HS-5 (cell line): ENCODE measurements around the gene SMARCD3.

Experiments used
- DNase-seq: peaks from one replicate; pipeline ENCODE4 v3.0.0-alpha.2; 2012; ENCODE audit warnings: low read depth

The SMARCD3 gene

DNA sequence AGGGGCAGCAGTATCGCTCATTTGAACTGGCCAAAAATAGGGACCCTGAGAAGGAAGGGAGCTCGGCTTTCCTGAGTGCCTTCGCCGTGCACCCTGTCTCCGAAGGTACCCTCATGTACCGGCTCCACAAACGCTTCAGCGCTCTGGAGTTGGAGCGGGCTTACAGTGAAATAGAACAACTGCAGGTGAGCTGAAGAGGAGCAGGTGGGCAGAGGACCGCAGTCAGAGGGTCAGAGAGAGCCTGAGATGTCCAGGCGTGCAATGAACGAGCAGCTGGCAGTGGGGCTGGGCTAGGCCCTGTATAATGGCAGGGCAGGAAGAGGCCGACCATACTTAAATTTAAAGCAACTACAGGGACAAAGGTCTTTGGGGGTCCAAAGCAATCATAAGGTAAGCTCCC is 12.1 kb downstream of the SMARCD3 start:
- DNase-seq: no peak

DNA sequence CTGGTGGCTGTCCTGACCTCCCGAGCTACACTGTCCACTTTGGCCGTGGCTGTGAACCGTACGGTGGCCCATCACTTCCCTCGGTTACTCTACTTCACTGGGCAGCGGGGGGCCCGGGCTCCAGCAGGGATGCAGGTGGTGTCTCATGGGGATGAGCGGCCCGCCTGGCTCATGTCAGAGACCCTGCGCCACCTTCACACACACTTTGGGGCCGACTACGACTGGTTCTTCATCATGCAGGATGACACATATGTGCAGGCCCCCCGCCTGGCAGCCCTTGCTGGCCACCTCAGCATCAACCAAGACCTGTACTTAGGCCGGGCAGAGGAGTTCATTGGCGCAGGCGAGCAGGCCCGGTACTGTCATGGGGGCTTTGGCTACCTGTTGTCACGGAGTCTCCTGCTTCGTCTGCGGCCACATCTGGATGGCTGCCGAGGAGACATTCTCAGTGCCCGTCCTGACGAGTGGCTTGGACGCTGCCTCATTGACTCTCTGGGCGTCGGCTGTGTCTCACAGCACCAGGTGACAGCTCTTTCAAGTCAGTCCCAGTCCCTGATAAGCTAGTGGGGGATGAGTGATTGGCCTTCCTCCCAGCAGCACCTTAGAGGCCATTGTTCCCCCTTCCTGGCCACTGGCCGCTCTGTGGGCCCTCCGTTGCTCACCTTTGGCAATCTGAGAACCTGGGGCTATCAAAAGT is 13.3 kb downstream of the SMARCD3 start:
- DNase-seq: no peak

DNA sequence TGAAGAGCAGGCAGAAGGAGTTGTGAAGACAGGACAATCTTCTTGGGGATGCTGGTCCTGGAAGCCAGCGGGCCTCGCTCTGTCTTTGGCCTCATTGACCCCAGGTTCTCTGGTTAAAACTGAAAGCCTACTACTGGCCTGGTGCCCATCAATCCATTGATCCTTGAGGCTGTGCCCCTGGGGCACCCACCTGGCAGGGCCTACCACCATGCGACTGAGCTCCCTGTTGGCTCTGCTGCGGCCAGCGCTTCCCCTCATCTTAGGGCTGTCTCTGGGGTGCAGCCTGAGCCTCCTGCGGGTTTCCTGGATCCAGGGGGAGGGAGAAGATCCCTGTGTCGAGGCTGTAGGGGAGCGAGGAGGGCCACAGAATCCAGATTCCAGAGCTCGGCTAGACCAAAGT is 14.7 kb downstream of the SMARCD3 start:
- DNase-seq: no peak

DNA sequence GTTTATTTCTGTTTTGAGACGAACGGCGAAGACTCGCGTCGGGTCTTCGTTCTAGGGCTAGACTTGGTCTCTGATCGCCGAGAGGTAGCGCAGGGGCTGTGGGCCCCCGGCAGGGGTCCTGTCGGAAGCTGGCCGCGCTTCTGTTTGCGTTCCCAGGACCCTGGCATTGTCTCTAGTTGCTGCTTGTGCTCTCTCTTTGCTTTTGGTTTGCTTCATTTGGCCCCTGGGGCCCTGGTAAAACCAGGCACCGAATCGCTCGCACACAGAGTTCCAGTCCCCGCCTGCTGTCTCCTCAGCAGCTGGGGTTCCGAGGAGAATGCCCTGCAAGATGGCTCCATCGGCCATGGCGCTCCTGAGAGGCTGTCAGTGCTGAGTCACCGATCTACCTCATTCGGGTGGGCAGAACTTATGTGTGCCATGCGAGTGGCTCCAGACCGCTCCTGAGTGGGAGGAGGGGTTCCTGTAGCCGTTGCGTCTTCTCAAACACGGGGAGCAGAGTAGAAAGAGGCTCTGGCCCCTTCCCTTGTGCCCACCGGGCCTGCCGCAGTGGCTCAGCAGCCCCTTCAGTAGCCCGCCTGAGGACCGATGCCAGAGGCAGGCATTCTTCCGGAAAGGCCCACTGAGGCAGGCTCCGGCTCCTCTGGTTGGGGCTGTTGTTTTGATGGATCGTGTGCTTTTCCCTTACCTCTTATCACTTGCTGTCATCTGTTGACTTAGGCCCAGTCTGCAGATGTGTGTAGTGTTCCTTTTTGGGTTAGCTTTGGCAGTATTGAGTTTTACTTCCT is 15.4 kb downstream of the SMARCD3 start:
- peak; percentile 36 for DNase-seq

DNA sequence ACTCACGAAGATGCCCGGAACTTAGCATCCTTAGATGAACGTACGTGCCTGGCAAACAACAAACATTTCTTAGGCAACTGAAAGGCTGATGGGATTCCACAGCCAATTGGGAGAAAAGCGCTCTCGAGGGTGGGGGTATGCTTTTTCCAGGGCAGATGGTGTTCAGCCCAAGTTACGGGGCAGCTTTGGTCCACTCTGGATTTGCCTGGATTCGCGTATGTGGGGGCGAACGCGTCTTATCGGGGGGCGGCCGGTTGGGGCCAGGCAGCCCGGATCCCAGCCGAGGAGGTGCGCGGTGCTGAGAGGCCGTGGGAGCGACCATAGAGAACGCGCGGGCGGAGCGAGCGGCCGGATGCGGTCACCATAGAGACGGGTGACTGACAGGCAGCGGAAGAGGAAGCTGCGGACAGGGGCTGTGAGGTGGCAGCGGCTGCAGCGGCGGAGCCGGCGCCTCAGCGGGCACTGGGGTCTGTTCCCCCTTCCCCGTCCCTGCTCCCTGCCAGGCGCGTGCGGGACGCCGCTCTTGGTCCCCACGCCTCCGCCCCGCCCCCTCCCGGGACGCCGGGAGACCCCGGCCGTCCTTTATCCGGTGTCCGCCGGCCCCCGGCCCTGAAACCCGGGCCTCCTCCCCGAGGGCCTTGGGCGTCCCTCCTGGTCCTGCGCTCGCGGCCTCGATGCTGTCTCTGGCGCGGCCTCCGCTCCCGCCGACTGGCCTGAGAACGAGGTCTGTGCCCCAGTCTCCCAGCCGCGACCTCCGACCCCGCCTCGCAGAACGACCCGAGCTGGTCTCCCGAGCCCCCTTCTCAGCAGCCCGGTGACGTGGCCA is 16.2 kb downstream of the SMARCD3 start, which contains the start of gene CHPF2:
CHPF2 (plus strand) TSS at position 393 of the 826 bp plus-strand sequence. CDS start 1,529 bp downstream, outside the sequence.
- DNase-seq: no peak

DNA sequence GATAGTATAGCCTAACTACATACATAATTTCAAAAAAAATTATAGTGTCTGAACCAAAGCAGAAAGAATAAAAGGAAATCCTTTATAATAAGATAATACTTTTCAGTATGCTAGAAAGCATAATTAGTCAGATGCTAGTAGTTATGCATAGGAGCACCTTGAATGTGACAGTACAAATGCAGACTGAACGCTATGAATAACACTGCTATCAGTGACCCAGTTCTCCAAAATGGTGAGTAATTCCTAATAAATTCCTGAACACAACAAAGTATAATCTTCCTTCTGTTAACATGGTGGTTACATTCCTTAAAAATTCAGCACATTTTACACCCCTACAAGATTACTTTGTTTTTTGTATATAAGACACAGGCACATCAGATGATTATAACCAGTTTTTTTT is 17.4 kb downstream of the SMARCD3 start:
- DNase-seq: no peak

DNA sequence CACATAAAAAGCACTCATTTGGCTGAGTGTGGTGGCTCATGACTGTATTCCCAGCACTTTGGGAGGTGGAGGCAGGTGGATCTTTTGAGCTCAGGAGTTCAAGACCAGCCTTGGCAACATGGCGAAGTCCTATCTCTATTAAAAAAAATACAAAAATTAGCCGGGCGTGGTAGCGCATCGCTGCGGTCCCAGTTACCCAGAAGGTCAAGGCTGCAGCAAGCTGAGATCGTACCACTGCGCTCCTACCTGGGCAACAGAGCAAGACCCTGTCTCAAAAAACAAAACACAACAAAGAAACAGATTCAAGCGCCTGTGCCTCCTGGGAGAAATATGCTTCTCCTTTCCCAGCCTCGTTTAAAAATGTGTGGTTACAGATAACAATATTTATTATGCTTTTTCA is 19.2 kb downstream of the SMARCD3 start:
- DNase-seq: no peak

DNA sequence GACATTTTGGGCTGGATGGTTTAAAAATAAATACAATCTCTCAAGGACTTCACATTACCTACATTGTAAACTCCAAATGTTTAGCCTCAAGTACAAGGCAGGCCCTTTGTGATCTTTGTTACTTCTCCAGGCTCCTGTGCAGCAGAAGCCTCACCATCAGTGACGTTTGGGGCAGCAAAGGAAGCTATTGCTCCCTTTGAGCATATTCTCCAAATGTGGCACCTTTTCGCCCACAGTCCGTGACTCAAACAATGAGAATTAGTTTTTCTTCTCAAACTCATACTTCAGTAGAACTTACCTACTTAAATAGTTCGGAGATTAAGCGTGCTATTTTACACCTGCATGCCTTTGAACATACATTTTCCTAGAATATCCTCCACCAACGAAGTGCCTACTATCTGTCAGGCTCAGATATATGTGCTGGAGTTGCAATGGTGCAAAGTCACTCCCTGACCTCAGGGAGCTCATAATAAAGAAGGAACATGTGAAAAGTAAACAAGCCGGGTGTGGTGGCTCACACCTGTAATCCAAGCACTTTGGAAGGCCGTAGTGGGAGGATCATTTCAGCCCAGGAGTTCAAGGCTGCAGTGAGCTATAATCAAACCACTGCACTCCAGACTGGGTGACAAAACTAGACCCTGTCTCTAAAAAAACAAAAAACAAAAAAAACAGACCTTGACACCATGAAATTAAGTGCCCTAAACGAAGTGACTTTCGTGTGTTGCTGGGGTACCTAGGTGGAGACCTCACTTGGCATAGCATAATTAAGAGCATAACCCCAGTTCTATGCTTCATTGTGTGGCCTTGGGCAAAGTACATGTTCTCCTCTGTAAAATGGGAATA is 20.2 kb downstream of the SMARCD3 start:
- no peak for DNase-seq

DNA sequence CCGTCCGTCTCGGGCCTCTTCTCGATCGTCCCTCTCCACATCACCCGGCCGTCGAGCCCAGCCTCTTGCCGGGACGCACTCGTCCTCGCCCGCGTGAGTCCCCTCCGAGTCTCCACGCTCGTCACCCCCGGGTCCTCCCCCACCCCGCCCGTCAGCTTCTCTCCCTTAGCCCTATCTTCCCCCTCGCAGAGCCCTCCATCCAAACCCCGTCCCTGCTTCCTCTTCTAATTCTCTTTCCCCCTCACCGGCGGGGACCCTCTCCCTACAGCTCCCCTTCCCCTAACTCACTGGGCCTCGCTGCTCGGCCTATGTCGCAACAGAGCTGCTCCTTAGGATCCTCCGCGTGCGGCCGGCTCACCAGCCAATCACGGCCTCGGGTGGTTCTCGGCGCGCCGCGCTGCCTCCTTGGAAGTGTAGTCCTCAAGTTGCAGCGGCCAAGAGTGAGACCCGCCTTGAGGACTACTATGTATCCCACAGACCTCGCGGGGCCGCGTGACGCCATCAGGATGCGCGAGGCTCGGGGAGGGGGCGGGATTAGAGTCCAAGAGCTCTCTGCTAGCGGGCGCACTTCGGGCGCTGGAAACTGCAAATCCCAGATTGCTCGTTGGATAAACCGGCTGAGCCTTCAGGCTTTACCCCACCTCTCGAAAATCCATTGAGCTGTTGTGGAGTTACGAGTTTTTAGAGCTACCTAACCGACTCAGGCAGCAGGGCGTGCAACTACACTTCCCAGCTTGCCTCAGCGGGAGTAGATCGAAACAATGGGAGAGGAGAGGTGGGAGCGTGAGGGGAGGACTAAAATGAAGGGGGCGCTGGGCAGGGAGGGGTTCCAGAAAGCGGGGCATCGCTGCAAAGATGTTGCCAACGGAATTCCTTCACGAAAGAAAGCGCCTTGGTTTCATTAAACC is 21.4 kb downstream of the SMARCD3 start, which contains the start of gene ABCF2:
ABCF2 (minus strand) TSS at position 331 of the 908 bp plus-strand sequence. CDS start 747 bp downstream, outside the sequence.
- peak; percentile 80 for DNase-seq

DNA sequence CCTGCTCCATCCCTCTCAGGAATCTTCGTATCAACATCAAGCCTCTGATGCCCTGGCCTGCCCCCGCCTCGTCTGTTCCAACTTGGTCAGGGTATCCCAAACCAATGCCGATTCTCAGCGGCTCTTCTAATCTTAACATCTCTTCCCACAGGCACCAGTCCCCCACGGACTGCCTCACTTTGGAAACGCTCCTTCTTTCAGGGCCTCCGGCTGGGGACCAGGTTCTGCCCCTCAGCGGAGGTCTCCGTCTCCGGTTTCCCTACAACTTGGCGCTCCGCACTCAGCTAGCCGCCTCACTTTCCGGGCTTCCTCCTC is 22.0 kb downstream of the SMARCD3 start:
- DNase-seq: no peak

DNA sequence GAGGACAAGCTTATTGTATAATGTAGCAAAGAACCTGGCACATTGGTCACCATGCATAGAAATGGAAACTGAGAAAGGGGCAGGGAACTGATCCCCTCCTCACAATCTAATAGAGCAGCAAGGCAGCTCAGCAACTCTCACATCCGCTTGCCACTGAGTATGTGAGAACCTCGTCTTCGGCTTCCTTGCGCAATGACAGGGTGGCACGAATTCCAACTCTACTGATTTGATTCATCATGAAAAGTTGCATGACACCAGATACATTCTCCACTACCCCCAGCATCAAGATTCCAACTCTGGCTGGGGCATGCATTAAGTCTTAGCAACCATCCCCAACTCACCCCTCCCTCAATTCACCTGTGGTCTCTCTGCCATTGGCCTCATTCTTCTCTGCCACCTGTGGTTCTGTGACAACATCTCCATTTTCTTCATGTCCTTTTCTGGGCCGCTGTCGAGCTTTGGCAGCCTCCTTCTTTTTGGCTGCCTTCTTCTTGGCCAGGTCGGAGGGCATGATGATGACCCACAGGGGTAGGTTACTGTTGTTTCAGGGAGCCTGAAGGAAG is 22.5 kb downstream of the SMARCD3 start:
- no peak for DNase-seq

DNA sequence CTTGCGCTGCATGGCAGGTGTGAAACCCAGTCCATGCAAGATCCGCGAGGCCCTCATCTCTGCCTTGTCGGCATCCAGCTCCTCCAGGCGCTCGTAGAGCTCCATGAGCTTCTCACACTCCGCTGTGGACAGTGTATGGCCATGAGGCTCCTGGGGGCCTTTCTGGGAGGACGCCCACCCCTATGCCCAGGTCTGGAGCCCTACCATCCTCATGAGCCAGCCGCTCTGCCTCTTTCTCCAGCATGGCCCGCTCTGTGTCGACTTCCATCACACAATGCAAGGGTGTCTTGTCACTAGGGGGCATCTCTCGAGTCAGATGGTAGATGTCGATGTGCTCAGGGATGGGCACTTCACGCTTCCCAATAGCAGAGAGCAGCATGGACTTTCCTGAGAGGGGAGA is 24.8 kb downstream of the SMARCD3 start:
- DNase-seq: no peak

DNA sequence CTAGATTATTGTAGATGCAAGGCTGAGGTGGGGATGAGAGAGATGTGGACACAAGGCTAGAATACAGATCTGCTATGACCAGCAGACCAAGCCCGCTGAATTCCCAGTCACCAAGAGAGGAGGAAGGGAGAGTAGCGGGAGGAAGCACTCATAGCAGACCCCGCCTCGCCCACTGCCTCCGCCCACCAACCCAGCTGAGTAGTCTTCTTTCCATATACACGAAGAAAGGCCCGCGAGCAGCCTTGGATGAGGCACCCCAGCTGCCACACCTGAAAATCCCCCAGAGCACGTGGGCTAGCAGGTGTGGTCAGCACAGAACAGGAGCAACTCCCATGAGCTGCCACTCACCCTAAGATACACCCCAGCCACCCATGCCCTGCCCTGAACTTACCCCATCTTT is 30.3 kb downstream of the SMARCD3 start:
- no peak for DNase-seq

DNA sequence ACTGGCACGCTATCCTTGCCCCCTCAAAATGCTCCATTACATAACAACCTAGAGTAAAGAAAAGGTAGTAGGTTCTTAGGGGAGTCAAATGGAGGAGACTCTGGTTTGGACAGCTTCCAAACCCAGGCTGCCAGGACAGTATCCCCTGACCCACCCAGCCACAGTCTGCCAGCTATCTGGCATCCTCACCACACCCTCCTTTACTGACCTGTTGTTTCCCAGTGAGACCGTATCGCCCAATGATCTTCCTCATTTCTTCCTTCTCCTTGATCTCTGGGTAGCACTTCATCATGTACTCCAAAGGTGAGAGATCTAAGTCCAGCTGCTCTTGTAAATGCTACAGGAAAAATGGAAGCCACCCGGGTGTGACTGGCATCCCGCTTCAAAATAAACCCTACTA is 33.1 kb downstream of the SMARCD3 start:
- DNase-seq: no peak

DNA sequence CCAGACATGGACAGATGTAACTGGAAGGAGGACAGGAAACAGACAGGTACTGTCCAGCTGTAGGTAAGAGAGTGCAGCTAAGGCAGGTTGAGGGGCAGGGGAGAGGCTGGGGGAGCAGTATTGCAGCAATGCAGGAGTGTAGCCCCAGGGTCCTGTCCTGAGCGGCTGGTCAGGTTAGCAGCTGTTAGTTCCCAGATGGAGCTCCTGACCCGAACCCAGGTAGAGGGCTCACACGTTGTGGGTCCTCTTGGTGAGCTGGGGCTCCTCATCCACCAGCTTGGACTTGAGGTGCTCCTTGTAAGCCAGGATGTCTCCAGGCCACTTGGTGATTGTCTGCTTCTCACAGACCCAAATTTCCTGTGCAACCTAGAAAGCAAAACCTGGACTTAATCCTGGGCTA is 34.7 kb downstream of the SMARCD3 start:
- DNase-seq: no peak

DNA sequence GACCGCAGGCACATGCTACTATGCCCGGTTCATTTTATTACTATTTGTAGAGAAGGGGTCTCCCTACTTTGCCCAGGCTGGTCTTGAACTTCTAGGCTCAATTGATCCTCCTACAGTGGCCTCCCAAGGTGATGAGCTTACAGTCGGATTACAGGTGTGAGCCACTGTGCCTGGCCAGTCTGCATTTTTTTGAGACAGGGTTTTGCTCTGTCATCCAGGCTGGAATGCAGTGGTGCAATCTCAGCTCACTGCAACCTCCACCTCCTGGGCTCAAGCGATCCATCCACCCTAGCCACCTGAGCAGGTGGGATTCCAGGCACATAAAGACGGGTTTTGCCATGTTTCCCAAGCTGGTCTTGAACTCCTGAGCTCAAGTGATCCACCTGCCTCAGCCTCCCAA is 35.9 kb downstream of the SMARCD3 start:
- no peak for DNase-seq

DNA sequence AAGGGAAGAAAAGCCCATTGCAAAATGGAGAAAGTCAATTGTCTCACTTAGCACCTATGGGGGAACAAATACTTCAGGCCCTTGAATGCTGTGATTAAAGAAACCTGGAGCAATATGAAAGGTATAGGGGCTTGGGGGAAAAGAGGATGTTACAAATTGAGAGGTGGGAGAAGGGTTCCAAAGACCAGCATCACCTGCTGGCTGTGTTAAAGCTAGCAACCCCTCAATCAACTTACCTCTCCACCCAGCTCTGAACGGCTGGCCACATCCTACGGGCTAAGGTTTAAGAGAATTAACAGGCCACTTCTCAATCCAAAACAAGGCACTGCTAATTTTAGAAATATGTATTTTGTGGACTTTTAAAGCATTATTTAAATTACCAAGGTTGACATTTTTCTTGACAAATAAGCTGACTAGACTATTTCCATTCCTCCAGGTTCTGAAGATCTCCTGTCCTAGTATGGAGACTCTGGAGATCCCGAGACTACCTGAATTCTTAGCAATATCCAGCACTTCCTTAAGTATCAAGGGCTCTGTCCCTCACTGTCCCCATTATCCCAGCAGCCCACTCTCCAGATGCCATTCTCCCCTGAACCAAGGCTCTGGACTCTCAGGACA is 37.2 kb downstream of the SMARCD3 start:
- no peak for DNase-seq

DNA sequence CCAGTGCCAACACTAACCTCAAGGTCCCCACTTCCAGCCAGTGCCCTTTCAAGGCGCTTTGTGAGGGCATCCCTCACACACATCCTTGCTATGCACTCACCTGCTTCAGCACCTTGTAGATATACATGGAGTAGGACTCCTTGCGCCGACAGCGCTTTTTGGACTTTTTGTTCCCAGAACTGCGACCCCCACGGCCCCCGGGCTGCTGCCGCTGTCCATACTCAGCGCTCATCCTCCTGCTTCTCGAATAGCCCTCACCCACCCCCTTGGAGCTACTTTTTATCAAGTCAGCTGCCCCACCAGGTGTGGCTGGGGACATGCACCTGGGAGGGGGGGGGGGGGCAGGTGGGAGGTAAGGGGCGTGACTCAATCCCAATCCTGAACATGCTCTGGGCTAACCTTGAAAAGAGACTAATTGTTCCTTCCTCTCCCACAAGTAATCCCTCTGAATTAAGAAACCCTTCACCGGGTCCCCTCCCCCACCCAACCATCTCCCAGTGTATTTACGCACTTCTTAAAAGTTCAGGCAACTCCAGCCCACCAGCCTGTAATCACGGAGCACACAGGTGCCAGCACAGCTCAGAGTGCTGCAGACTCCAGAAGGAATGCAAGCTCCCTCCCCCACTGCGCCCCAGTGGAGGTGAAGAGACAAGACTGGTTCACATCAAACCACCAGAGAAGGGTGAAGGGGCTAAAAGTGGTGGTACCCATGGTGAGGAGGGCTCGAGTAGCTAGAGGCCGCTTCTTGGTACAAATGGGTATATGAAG is 38.2 kb downstream of the SMARCD3 start, which contains the start of gene H2BK1:
H2BK1 (minus strand) TSS at position 402 of the 768 bp plus-strand sequence; CDS start at position 232, 170 bp downstream.
- DNase-seq: no peak

DNA sequence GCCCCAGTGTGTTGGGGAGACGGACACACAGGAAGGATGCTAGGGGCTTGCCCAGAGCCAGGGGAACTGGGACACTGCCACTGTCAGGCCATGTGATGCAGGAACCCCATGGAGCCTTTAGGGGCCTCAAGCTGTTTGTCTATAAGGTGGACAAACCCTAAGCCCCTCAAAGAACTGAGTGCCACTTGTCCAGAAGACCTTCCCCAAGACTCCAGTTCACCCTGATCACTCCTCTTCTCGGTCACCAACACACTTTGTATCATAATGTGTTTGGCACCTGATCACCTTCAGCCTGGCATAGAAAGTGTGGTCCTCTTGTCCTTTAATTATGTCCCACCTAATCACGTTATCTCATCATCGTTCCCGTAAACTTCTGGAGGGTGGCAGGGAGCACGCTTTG is 38.9 kb downstream of the SMARCD3 start:
- no peak for DNase-seq
